GM19238 (cell line): ENCODE data around the gene TTC36.
"Not testable (repeated sequence)": the region's sequence is repeated elsewhere in the genome, so short reads cannot be mapped to it uniquely, and the experiment has no call there.

Experiments
- DNase-seq: peaks from one replicate; pipeline ENCODE4 v3.0.0; 2011; ENCODE audit warnings: low spot score; ENCODE audit not compliant: insufficient read length

The TTC36 gene

GRCh38 chr11:118532091-118532490 is 4.8 kb downstream of the TTC36 start:
- no peak for DNase-seq

- DNase-seq: no peak
These were observed 5.8 kb downstream of the TTC36 start for GRCh38 chr11:118532852-118533768.

- DNase-seq: no peak
These were observed 6.8 kb downstream of the TTC36 start for GRCh38 chr11:118533769-118534729.

- no peak for DNase-seq
These were observed 8.0 kb downstream of the TTC36 start for GRCh38 chr11:118535261-118535660.

GRCh38 chr11:118536726-118537125 is 9.5 kb downstream of the TTC36 start:
- no peak for DNase-seq

GRCh38 chr11:118537409-118537980 is 10.2 kb downstream of the TTC36 start:
- no peak for DNase-seq

GRCh38 chr11:118544010-118544646 is 16.9 kb downstream of the TTC36 start:
- no peak for DNase-seq

GRCh38 chr11:118544647-118545010 is 17.4 kb downstream of the TTC36 start:
- DNase-seq: no peak

GRCh38 chr11:118545533-118545932 is 18.3 kb downstream of the TTC36 start:
- DNase-seq: no peak

GRCh38 chr11:118547132-118547531 is 19.9 kb downstream of the TTC36 start:
- no peak for DNase-seq

GRCh38 chr11:118552341-118552740 is 25.1 kb downstream of the TTC36 start:
- DNase-seq: no peak

GRCh38 chr11:118560806-118561205 is 33.5 kb downstream of the TTC36 start:
- no peak for DNase-seq

GRCh38 chr11:118565051-118565450 is 37.8 kb downstream of the TTC36 start:
- no peak for DNase-seq

- no peak for DNase-seq
These were observed 42.4 kb downstream of the TTC36 start for GRCh38 chr11:118569670-118570069.

- DNase-seq: no peak
These were observed 43.5 kb downstream of the TTC36 start for GRCh38 chr11:118570787-118571186.

GRCh38 chr11:118571701-118572060 is 44.4 kb downstream of the TTC36 start:
- DNase-seq: not testable (repeated sequence)

- DNase-seq: peak; percentile 81
These were observed 45.0 kb downstream of the TTC36 start, which contains the start of gene ARCN1 for GRCh38 chr11:118572061-118572980. Gene ARCN1 (plus strand): TSS chr11:118572409. CDS start chr11:118572548, 139 bp downstream.

GRCh38 chr11:118572981-118573550 is 45.8 kb downstream of the TTC36 start:
- DNase-seq: peak; percentile 8

GRCh38 chr11:118574636-118575035 is 47.4 kb downstream of the TTC36 start:
- no peak for DNase-seq

GRCh38 chr11:118577995-118578394 is 50.7 kb downstream of the TTC36 start:
- not testable (repeated sequence) for DNase-seq
